H1 (cell line): ENCODE data around the gene ADAM30. TPM values are rescaled to one million over a fixed set of nuclear protein-coding genes. Genes with fewer than 3 reads are reported as not detected.

Experiments
- CHD1 ChIP-seq: IDR thresholded peaks from 2 replicates; pipeline ENCODE4 v1.6.1; 2012; ENCODE audit warnings: low read depth, low read length, improper control_type of control experiment
- SP1 ChIP-seq: IDR thresholded peaks from 2 replicates; pipeline ENCODE4 v1.6.1; 2011; ENCODE audit warnings: low read depth, low read length
- polyA plus RNA-seq, 7 experiments: library from polyadenylated mRNA; depleted of rRNA in 3 of 7; stranded (reverse) in 5 of 7; unstranded in 2 of 7; fragments of >200 nt in 5 of 7; fragments of 200-250 nt in 2 of 7; gene quantifications; 1 replicate in 5 of 7; 2 replicates in 1 of 7; 4 replicates in 1 of 7; pipeline versions ENCODE4 v1.2.1 to v1.2.3, GENCODE V29; 2011 to 2013; ENCODE audit warnings: missing spikeins in 2 of 7, mixed read lengths in 2 of 7
- total RNA-seq: library from RNA; stranded (reverse); fragmentation: NEBNext Ultra II Directional; extraction: Animal tissue kit (Norgen Biotek cat#: 25700); gene quantifications from 2 replicates; pipeline ENCODE4 v1.2.1, GENCODE V29; 2021
- TF ChIP-seq, protein P1 (sequence below): fragments of 300-600 bp; sonication (generic); IDR thresholded peaks from 2 replicates; pipeline ENCODE4 v1.7.1; 2012; ENCODE audit warnings: low read length, moderate library complexity, mild to moderate bottlenecking, inconsistent platforms; ENCODE audit not compliant: insufficient replicate concordance

ADAM30 gene
- total and polyA plus RNA-seq, 2 of the 8 experiments (the other 6 are each of a cell fraction or from before 2014, with no cell fraction given): not detected

- no peak for TF ChIP-seq SP1
- TF ChIP-seq, protein P1, sequence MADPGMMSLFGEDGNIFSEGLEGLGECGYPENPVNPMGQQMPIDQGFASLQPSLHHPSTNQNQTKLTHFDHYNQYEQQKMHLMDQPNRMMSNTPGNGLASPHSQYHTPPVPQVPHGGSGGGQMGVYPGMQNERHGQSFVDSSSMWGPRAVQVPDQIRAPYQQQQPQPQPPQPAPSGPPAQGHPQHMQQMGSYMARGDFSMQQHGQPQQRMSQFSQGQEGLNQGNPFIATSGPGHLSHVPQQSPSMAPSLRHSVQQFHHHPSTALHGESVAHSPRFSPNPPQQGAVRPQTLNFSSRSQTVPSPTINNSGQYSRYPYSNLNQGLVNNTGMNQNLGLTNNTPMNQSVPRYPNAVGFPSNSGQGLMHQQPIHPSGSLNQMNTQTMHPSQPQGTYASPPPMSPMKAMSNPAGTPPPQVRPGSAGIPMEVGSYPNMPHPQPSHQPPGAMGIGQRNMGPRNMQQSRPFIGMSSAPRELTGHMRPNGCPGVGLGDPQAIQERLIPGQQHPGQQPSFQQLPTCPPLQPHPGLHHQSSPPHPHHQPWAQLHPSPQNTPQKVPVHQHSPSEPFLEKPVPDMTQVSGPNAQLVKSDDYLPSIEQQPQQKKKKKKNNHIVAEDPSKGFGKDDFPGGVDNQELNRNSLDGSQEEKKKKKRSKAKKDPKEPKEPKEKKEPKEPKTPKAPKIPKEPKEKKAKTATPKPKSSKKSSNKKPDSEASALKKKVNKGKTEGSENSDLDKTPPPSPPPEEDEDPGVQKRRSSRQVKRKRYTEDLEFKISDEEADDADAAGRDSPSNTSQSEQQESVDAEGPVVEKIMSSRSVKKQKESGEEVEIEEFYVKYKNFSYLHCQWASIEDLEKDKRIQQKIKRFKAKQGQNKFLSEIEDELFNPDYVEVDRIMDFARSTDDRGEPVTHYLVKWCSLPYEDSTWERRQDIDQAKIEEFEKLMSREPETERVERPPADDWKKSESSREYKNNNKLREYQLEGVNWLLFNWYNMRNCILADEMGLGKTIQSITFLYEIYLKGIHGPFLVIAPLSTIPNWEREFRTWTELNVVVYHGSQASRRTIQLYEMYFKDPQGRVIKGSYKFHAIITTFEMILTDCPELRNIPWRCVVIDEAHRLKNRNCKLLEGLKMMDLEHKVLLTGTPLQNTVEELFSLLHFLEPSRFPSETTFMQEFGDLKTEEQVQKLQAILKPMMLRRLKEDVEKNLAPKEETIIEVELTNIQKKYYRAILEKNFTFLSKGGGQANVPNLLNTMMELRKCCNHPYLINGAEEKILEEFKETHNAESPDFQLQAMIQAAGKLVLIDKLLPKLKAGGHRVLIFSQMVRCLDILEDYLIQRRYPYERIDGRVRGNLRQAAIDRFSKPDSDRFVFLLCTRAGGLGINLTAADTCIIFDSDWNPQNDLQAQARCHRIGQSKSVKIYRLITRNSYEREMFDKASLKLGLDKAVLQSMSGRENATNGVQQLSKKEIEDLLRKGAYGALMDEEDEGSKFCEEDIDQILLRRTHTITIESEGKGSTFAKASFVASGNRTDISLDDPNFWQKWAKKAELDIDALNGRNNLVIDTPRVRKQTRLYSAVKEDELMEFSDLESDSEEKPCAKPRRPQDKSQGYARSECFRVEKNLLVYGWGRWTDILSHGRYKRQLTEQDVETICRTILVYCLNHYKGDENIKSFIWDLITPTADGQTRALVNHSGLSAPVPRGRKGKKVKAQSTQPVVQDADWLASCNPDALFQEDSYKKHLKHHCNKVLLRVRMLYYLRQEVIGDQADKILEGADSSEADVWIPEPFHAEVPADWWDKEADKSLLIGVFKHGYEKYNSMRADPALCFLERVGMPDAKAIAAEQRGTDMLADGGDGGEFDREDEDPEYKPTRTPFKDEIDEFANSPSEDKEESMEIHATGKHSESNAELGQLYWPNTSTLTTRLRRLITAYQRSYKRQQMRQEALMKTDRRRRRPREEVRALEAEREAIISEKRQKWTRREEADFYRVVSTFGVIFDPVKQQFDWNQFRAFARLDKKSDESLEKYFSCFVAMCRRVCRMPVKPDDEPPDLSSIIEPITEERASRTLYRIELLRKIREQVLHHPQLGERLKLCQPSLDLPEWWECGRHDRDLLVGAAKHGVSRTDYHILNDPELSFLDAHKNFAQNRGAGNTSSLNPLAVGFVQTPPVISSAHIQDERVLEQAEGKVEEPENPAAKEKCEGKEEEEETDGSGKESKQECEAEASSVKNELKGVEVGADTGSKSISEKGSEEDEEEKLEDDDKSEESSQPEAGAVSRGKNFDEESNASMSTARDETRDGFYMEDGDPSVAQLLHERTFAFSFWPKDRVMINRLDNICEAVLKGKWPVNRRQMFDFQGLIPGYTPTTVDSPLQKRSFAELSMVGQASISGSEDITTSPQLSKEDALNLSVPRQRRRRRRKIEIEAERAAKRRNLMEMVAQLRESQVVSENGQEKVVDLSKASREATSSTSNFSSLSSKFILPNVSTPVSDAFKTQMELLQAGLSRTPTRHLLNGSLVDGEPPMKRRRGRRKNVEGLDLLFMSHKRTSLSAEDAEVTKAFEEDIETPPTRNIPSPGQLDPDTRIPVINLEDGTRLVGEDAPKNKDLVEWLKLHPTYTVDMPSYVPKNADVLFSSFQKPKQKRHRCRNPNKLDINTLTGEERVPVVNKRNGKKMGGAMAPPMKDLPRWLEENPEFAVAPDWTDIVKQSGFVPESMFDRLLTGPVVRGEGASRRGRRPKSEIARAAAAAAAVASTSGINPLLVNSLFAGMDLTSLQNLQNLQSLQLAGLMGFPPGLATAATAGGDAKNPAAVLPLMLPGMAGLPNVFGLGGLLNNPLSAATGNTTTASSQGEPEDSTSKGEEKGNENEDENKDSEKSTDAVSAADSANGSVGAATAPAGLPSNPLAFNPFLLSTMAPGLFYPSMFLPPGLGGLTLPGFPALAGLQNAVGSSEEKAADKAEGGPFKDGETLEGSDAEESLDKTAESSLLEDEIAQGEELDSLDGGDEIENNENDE: no peak
- no peak for TF ChIP-seq CHD1
Measured at GRCh38 chr1:119935373-119935772, 39.1 kb upstream of the ADAM30 start (continued).
